Measurements from ENCODE around the gene DLEC1. TPM values are rescaled to one million over a fixed set of nuclear protein-coding genes. Genes with fewer than 3 reads are reported as not detected.

Gene DLEC1, protein sequence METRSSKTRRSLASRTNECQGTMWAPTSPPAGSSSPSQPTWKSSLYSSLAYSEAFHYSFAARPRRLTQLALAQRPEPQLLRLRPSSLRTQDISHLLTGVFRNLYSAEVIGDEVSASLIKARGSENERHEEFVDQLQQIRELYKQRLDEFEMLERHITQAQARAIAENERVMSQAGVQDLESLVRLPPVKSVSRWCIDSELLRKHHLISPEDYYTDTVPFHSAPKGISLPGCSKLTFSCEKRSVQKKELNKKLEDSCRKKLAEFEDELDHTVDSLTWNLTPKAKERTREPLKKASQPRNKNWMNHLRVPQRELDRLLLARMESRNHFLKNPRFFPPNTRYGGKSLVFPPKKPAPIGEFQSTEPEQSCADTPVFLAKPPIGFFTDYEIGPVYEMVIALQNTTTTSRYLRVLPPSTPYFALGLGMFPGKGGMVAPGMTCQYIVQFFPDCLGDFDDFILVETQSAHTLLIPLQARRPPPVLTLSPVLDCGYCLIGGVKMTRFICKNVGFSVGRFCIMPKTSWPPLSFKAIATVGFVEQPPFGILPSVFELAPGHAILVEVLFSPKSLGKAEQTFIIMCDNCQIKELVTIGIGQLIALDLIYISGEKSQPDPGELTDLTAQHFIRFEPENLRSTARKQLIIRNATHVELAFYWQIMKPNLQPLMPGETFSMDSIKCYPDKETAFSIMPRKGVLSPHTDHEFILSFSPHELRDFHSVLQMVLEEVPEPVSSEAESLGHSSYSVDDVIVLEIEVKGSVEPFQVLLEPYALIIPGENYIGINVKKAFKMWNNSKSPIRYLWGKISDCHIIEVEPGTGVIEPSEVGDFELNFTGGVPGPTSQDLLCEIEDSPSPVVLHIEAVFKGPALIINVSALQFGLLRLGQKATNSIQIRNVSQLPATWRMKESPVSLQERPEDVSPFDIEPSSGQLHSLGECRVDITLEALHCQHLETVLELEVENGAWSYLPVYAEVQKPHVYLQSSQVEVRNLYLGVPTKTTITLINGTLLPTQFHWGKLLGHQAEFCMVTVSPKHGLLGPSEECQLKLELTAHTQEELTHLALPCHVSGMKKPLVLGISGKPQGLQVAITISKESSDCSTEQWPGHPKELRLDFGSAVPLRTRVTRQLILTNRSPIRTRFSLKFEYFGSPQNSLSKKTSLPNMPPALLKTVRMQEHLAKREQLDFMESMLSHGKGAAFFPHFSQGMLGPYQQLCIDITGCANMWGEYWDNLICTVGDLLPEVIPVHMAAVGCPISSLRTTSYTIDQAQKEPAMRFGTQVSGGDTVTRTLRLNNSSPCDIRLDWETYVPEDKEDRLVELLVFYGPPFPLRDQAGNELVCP (N-terminal part only)
- polyA plus RNA-seq (2013, experiment 1 of 2), result 0.11 TPM
- 0.20 TPM for polyA plus RNA-seq (2013, experiment 2 of 2)

DNA sequence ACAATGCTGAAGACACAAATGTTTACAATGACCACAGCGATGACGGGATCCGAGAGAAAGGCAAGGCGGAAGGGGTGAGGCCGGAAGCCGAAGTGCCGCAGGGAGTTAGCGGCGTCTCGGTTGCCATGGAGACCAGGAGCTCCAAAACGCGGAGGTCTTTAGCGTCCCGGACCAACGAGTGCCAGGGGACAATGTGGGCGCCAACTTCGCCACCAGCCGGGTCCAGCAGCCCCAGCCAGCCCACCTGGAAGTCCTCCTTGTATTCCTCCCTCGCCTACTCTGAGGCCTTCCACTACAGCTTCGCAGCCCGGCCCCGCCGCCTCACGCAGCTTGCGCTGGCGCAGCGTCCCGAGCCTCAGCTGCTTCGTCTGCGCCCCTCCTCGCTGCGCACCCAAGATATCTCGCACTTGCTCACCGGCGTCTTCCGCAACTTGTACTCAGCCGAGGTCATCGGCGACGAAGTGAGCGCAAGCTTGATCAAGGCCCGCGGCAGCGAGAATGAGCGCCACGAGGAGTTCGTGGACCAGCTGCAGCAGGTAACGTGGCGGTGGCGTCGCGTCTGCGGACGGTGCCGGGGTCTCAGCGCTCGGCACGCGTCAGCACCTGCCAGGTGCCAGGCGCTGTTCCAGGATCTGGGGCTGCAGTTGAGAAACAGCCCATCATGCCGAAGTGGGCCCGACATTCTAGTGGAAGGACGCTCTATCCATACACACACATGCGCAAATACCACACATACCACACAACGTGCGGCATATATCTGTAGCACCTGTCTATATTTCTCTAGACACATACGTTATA is at the start of gene DLEC1:
Gene DLEC1 (plus strand): TSS at position 108 of the 798 bp plus-strand sequence. CDS start 18 bp downstream, at position 126.
- no peaks in the 10 kb centered on the region for H3K36me3 ChIP-seq (ENCODE audit: control insufficient read depth, insufficient read depth, low read length)
- no peak within 1 kb of the TSS for H3K27ac ChIP-seq (ENCODE audit: low read depth, low read length, severe bottlenecking)
- no peaks in the 10 kb centered on the region for H3K9me3 ChIP-seq (ENCODE audit: control insufficient read depth, low read length)
- WGBS, 2 experiments (ENCODE audit: insufficient coverage in 2 of 2), result 6 to 8% methylated on average over 65 to 67 of the region's 67 CpGs
- peaks cover 9% of the 10 kb centered on the region for H3K4me1 ChIP-seq (ENCODE audit: control insufficient read depth, insufficient read depth, low read length, poor library complexity, severe bottlenecking)
- H3K4me3 ChIP-seq (ENCODE audit: extremely low read depth, insufficient read depth, low read length, poor library complexity, severe bottlenecking), result peak within 1 kb of the TSS; percentile 36

DNA sequence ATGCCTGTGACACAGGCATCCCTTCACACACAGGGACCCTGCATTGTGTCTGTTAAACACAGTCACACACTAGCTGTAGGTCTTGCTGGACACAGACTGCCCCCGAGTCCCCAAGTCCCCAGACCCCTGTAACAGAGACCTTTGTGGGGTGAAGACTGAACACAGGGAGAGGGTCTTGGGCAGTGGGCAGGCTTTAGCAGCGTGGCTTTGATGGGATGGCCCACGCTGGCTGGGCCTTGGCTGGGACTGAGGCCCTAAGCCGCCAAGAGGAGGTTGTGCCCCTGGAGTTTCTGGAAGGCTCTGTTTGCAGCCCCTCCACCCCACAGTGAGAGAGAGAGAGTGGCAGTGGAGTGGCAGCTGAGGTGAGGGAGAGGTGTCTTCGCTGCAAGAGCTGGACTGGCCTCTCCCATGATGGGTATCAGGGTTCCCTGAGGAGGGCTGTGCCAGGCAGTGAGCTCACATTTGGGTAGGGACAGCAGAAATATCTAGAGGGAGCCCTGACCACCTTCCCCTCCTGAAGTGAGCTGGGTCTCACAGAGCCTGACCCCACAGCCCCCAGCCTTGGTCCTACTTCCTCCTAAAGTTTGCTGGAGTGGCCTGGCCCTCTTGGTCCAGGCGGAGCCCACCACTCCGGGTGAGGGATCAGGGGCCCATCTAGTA is 49.1 kb upstream of the DLEC1 start:
- no peaks in the 10 kb centered on the region for H3K9me3 ChIP-seq (ENCODE audit: control insufficient read depth, low read length)
- 93 to 98% methylated on average over 3 to 5 of the region's 7 CpGs for WGBS, 2 experiments (ENCODE audit: insufficient coverage in 2 of 2)
- no peaks in the 10 kb centered on the region for H3K4me1 ChIP-seq (ENCODE audit: control insufficient read depth, insufficient read depth, low read length, poor library complexity, severe bottlenecking)
- no peaks in the 10 kb centered on the region for H3K36me3 ChIP-seq (ENCODE audit: control insufficient read depth, insufficient read depth, low read length)
- no peak overlapping the region for H3K27ac ChIP-seq (ENCODE audit: low read depth, low read length, severe bottlenecking)
- no peak overlapping the region for H3K4me3 ChIP-seq (ENCODE audit: extremely low read depth, insufficient read depth, low read length, poor library complexity, severe bottlenecking)

DNA sequence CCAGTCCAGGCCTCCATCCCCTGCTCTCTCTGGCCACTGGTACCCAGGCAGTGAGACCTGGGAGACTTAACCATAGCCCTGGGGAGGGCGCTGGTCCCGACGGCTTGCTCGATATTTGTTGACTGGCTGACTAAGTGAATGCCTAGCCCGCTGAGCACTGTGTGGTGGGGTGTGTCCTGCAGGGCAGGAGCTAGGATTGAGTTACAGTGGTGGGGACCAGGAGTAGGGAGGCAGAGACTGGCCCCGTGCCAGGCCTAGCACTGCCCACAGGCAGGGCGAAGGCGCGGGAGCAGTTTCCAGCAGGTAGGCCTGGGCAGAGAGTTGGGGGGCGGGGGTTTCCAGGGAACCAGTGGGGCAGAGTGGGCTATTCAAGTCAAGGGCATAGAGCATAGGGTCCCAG is 48.5 kb upstream of the DLEC1 start, which contains the start of gene VILL:
Gene VILL (plus strand): TSS at position 260 of the 400 bp plus-strand sequence. CDS start 2,887 bp downstream, outside the sequence.
- WGBS, 2 experiments (ENCODE audit: insufficient coverage in 2 of 2), result 89 to 95% methylated on average over 9 to 10 of the region's 10 CpGs
- no peak within 1 kb of the TSS for H3K4me3 ChIP-seq (ENCODE audit: extremely low read depth, insufficient read depth, low read length, poor library complexity, severe bottlenecking)
- no peaks in the 10 kb centered on the region for H3K9me3 ChIP-seq (ENCODE audit: control insufficient read depth, low read length)
- H3K36me3 ChIP-seq (ENCODE audit: control insufficient read depth, insufficient read depth, low read length), result no peaks in the 10 kb centered on the region
- H3K27ac ChIP-seq (ENCODE audit: low read depth, low read length, severe bottlenecking), result no peak within 1 kb of the TSS
- H3K4me1 ChIP-seq (ENCODE audit: control insufficient read depth, insufficient read depth, low read length, poor library complexity, severe bottlenecking), result no peaks in the 10 kb centered on the region

DNA sequence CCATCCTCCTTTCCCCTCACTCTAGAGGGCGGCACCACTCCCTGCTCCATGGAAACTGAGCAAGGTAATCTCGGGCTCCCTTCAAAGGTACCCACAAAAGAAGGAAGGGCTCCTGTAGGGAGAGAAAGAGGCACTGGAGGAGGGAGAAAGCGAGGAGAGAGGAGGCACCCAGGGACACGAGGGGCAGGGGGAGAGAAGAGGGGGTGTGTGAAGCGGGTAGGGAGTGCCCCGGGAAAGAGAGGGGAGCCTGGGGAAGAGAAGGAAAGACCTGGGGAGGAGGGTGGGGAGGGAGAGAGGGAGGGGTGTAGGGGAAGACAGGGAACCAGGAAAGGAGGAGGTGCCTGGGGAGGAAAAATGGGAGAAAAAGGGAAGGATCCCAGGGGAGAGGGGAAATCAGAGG is 47.9 kb upstream of the DLEC1 start:
- H3K27ac ChIP-seq (ENCODE audit: low read depth, low read length, severe bottlenecking), result no peak overlapping the region
- WGBS, 2 experiments (ENCODE audit: insufficient coverage in 2 of 2), result 48 to 78% methylated on average over 3 to 6 of the region's 6 CpGs
- no peaks in the 10 kb centered on the region for H3K4me1 ChIP-seq (ENCODE audit: control insufficient read depth, insufficient read depth, low read length, poor library complexity, severe bottlenecking)
- no peaks in the 10 kb centered on the region for H3K36me3 ChIP-seq (ENCODE audit: control insufficient read depth, insufficient read depth, low read length)
- no peak overlapping the region for H3K4me3 ChIP-seq (ENCODE audit: extremely low read depth, insufficient read depth, low read length, poor library complexity, severe bottlenecking)
- no peaks in the 10 kb centered on the region for H3K9me3 ChIP-seq (ENCODE audit: control insufficient read depth, low read length)

DNA sequence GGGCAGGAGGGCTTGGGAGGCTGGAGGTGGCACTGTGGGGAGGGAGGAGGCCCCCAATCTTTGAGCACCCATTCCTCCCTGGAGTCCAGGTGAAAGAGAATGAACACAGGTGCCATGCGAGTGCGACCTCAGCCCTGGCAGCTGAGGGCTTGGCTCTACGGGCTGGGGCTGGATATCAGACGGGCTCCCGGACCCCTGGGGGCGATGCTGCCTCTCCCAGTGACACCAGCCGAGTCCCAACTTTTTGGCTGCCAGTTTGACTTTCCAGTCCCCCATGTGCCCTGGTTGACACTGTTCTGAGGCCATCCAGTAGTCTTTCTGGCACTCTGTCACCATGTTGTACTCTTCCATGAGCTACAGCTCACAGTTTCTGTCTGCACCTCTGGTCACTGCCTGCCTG is 47.2 kb upstream of the DLEC1 start:
- no peaks in the 10 kb centered on the region for H3K4me1 ChIP-seq (ENCODE audit: control insufficient read depth, insufficient read depth, low read length, poor library complexity, severe bottlenecking)
- no peaks in the 10 kb centered on the region for H3K36me3 ChIP-seq (ENCODE audit: control insufficient read depth, insufficient read depth, low read length)
- H3K4me3 ChIP-seq (ENCODE audit: extremely low read depth, insufficient read depth, low read length, poor library complexity, severe bottlenecking), result no peak overlapping the region
- no peak overlapping the region for H3K27ac ChIP-seq (ENCODE audit: low read depth, low read length, severe bottlenecking)
- WGBS, 2 experiments (ENCODE audit: insufficient coverage in 2 of 2), result 87 to 89% methylated on average over 7 of the region's 7 CpGs
- H3K9me3 ChIP-seq (ENCODE audit: control insufficient read depth, low read length), result no peaks in the 10 kb centered on the region

DNA sequence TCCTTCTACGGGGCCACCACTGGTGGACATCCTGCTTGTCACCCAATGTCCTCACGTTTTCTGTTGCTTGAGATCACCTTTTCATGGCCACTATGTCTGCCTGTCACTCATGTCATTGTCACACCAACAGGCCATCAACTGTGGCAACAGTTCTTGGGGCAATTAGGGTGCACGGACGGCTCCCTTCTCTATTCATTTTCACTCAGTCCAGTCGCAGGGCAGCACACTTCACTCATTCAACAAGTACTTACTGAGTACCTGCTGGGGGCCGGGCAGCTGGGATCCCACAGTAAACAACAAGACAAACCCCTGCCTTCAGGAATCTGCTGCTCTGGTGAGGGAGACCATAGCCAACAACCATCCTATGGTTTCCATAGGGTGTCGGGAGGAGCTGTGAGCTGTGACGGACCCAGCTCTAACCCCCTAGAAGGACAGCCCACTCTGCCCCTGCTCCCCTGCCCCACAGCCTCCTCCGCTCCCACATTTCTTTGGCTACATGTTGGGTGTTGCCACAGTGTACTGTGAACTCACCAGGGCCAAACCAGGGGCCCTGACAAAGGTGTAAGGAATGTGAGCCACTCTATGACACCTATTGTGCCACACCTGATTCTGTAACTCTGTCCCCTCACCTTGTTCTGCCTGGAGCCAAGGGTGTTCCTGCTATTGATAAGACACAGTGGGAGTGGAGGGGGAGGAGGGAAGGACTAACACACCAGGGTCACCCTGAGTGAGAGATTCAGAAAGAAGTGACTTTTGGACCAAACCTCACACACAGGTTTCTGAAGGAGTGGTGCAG is 46.5 kb upstream of the DLEC1 start:
- WGBS, 2 experiments (ENCODE audit: insufficient coverage in 2 of 2), result 83 to 94% methylated on average over 7 of the region's 9 CpGs
- no peak overlapping the region for H3K27ac ChIP-seq (ENCODE audit: low read depth, low read length, severe bottlenecking)
- no peaks in the 10 kb centered on the region for H3K4me1 ChIP-seq (ENCODE audit: control insufficient read depth, insufficient read depth, low read length, poor library complexity, severe bottlenecking)
- H3K4me3 ChIP-seq (ENCODE audit: extremely low read depth, insufficient read depth, low read length, poor library complexity, severe bottlenecking), result no peak overlapping the region
- H3K9me3 ChIP-seq (ENCODE audit: control insufficient read depth, low read length), result no peaks in the 10 kb centered on the region
- no peaks in the 10 kb centered on the region for H3K36me3 ChIP-seq (ENCODE audit: control insufficient read depth, insufficient read depth, low read length)

DNA sequence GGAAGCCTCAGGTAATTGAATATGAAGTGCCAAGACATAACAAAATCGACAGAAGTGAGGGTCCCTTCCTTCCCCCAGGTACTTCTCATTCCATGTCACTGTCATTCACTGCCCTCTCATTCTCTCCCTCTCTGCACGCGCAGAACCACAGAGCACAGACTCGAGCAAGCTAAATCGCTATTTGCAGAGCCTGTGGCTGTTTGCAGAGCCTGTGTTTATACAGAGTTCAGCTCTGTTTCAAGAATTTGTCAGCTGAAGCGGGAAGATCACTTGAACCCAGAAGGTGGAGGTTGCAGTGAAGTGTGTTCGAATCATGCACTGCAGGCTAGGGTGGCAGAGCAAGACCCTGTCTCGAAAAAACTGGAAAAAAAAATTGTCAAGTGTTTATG is 45.9 kb upstream of the DLEC1 start:
- no peaks in the 10 kb centered on the region for H3K9me3 ChIP-seq (ENCODE audit: control insufficient read depth, low read length)
- H3K4me1 ChIP-seq (ENCODE audit: control insufficient read depth, insufficient read depth, low read length, poor library complexity, severe bottlenecking), result peaks cover 3% of the 10 kb centered on the region
- H3K36me3 ChIP-seq (ENCODE audit: control insufficient read depth, insufficient read depth, low read length), result no peaks in the 10 kb centered on the region
- no peak overlapping the region for H3K27ac ChIP-seq (ENCODE audit: low read depth, low read length, severe bottlenecking)
- H3K4me3 ChIP-seq (ENCODE audit: extremely low read depth, insufficient read depth, low read length, poor library complexity, severe bottlenecking), result no peak overlapping the region
- 94% methylated on average over 5 of the region's 8 CpGs for WGBS, 2 experiments (ENCODE audit: insufficient coverage in 2 of 2)

DNA sequence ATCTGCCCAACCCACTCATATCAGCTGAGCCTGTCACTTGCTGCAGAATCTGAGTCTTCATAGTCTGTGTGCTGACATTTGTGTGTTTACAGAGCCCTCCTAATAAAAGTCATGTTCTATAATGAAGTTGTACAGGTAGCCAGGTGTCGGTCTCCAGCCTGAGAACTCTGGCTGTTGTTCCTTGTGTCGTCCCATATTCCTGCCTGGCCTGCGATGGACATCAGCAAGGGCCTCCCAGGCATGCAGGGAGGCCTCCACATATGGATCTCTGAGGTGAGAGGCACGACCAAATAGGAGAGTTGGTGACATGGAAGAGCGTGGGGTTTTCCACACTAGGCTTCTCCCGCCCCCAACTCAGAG is 45.6 kb upstream of the DLEC1 start:
- WGBS, 2 experiments (ENCODE audit: insufficient coverage in 2 of 2), result 81 to 87% methylated on average over 3 of the region's 6 CpGs
- no peaks in the 10 kb centered on the region for H3K36me3 ChIP-seq (ENCODE audit: control insufficient read depth, insufficient read depth, low read length)
- no peak overlapping the region for H3K27ac ChIP-seq (ENCODE audit: low read depth, low read length, severe bottlenecking)
- H3K4me1 ChIP-seq (ENCODE audit: control insufficient read depth, insufficient read depth, low read length, poor library complexity, severe bottlenecking), result peaks cover 7% of the 10 kb centered on the region
- H3K9me3 ChIP-seq (ENCODE audit: control insufficient read depth, low read length), result no peaks in the 10 kb centered on the region
- no peak overlapping the region for H3K4me3 ChIP-seq (ENCODE audit: extremely low read depth, insufficient read depth, low read length, poor library complexity, severe bottlenecking)
